HG03139 (cell line): Measurements from ENCODE around the gene TMEM141.

Source experiments
- ATAC-seq: cut with Tn5 transposase; IDR thresholded peaks from one replicate; pipeline ENCODE4 v1.9.1; 2021; ENCODE audit not compliant: unreplicated experiment

The TMEM141 gene

DNA sequence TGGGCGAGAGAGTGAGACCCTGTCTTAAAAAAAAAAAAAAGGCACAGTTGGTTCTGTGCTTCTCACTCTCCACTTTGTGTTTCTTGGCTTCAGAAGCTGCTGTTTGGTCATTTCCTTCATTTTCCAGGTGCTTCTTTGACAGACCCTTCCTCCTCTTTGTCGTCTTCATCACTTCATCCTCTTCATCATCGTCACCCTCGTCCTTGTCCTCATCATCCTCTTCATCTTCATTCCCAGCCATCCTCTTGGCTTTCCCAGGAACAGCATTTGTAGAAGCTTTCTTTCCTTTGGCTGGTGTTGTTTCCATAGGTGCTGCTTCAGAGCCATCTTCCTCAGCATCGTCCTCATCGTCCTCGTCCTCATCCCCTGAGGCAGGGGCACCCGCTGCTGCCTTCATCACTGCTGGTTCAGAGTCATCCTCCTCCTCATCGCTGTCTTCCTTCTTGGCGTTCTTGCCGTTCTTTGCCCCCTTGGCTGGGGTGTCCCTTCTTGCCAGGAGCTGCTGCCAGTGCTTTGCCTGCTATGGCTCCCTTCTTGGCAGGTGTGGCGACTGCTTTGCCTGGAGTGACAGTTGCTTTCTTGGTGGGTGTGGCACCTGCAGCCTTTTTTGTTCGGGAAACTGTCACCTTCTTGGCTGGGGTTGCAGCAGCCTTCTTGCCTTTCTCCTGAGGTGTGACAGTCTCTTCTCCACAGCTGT, 23.7 kb downstream of the TMEM141 start:
- ATAC-seq: no peak

DNA sequence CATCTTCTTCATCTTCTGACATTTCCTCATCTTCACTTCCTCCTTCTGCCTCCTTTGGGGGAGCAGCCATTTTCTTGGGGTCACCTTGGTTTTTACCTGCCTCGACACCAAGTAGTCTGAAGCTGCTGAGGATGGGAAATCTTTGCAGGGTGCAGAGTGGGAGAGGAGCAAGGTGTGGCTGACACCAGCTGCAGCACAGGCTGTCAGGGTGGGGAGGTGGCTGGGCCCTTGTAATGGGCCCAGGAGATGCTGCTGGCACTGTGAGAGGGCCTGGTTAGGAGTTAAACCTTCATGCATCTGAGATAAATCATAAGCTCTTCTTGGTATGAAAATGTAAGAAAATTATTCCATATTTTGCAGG, 24.3 kb downstream of the TMEM141 start:
- ATAC-seq: no peak

DNA sequence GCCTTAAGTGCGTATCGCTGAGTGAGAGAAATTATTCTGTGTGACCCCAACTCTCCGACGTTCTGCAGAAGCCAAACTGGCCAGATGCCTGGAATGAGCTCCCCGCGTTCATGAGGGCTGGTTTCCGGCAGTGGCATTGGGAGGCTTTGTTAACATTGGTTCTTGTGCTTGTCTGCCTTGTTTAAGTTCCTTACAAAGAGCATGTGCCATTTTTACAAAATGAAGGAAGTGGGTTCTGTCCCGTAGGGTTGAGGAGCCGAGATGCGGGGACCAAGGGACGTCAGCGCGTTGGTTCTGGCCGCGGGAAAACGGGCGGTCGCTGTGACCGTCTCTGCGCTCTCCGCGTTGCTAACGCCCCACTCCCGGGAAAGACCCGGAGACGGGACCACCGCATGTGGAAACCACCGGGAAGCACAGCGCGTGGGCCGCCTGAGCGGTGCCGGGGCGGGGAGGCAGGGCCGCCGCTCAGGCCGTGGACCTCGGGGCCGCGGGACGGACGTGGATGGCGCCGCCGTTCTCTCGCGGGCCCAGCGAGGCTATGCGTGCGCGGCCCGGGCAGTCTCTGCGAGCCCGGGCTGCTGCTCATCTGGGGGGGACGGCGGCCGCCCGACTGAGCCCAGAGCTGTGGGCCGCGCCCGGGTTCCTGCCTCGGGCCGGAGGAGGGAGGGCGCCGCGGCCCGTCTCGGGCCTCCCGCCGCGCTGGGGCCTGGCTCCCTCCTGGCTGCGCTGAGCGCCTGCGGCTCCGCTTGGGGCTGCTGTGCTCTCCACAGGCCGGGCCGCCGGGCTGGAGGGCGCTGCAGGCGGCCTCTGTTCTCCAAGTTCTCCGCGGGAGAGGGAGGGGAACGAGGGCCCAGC, 30.1 kb downstream of the TMEM141 start:
- ATAC-seq: no peak

DNA sequence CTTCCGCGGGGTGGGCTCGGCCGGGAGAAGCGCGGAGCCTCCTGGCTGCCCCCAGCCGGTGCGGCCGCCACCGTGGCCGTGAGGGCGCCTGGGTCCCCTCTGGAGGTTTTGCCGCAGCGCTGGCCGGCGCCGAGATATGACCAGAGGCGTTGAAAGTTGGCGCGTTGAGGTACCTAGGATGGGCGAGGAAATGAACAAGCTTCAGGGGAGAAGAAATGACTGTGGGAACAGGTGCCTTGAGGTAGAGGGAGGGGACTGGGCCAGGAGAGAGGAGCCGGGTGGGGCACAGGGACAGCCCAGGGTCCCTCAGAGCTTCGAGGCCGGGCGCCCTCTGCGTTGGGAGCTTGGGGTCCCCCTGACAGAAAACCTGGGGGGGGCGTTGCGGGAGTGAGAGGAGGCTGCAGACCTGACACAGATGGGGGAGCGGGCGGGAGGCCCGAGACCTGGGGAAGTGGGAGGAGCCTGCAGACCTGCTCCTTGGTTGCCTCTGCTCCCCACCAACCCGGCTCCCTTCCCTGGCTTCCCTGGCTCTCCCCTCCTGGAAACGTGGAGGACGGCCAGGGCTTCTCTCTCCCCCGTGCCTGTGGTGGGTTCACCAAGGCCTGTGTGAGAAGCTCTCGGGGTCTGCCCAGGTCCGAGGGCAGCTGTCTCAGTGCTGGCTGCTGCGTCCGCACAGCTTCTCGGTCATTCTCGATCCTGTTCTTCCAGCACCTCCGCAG, 30.8 kb downstream of the TMEM141 start:
- no peak for ATAC-seq

DNA sequence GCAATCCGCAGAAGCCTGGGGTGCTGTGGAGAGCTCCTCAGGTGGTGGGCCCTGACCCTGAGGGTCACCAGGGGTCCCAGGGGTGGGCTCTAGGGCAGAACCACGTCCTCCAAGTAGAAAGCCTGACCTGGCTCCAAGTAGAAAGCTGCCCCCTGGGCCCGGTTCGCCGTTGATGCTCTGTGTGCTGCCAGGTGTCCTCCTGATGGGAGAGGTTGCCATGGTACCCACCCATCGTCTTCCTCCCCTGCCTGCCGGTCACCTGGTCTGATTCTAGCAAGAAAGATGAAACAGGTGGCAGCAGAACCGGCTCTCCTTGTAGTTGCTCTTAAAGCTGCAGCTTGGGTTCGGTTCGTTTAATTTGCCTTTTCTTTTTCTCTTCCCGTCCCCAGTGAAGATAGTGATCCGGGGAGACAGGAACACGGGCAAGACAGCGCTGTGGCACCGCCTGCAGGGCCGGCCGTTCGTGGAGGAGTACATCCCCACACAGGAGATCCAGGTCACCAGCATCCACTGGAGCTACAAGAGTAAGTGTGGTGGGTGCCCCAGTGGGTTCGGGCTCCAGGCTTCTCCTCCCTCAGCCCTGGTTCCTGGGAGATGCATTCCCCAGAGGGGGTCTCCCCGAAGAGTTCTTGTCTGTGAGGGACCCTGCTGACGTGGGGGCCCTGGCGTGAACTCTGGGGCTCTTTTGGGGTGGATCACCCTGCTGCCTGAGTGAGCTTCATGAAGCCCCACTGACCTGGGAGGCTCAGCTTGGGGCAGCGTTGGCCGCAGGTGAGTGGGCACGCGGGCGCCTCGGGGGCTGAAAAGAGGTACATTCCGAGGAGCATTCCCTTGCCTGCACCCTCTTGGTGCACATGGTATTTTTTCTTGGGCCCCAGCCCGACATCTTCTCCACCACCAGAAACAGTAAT, 32.2 kb downstream of the TMEM141 start:
- no peak for ATAC-seq

DNA sequence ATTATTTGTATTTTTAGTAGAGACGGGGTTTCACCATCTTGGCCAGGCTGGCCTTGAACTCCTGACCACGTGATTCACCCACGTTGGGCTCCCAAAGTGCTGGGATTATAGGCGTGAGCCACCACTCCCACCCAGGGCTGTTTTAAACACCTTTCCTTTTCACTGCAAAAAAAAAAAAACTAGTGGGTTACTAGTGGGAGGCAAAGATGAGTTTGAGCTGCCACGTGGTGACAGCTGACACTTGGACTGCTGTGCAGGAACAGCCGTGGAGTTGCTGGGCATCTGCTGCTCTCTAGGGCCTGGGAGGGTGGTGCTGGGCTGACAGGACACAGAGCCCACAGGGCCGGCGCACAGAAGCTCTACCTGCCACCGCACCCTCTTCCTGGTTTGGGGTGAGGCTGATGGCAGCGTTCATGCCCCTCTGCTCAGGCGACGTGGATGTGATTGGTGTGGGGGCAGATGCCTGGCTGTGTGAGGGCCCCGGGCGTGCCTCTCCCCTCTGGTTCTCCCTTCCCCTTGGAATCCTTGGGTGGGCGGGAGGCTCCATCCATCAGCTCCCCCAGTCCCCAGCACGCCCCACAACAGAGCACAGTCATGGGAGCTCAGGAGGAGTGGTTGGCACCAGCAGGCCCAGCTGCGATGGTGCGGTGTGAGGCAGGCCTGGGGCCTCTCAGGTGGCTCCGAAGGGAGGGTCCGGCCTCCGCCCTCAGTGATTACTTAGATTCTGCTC, 33.5 kb downstream of the TMEM141 start:
- ATAC-seq: no peak

DNA sequence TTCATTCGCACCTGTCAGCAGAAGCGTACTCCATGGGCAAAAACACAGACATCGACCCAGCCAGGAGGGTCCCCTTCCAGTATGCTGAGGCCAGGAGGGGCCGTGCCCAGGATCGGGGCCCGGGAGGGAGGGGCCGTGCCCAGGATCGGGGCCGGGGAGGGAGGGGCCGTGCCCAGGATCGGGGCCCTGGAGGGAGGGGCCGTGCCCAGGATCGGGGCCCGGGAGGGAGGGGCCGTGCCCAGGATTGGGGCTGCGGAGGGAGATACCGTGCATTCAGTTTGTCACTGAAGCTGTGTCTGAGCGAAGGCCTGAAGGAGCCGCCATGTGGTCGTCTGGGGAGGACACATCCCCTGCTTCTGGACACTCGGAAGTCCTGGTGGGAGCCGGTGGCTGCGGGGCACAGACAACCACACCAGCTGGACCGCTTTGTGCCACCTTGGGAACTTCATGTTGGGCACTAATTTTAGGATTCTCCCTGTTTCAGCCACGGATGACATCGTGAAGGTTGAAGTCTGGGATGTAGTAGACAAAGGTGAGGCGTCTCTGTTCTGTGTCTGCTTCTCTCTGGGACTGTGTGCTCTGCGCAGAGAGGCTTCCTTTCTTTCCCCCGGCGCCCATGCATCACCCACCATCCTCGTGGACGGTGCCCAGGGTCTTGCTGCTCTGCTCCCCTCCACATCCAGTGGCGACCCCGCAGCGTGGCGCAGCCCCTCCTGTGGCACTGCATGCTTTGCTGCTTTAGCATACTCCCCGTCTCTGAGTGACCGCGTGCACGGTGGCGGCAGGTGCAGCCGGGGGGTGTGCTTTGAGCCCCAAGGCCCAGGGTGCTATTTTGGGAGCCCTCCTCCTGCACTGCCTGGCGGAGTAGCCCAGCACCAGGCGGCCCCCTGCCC, 34.4 kb downstream of the TMEM141 start:
- no peak for ATAC-seq

DNA sequence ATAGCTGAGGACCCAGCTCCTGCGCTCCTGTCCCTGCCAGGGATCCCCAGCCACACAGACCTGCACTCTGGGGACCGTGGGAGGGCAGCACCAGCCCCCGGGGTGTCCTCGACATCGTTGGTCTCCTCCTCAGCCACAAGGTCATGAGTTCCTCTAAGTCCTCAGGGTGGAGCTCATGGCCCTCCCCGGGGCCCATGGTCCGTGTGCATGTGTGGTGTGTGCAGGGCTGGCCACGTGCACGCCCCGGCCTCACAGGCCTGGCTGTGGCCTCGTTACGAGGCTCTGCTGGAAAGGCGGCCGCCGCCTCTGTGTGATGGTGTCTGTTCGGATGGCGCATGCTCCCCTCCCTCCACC, 35.0 kb downstream of the TMEM141 start:
- ATAC-seq: no peak

DNA sequence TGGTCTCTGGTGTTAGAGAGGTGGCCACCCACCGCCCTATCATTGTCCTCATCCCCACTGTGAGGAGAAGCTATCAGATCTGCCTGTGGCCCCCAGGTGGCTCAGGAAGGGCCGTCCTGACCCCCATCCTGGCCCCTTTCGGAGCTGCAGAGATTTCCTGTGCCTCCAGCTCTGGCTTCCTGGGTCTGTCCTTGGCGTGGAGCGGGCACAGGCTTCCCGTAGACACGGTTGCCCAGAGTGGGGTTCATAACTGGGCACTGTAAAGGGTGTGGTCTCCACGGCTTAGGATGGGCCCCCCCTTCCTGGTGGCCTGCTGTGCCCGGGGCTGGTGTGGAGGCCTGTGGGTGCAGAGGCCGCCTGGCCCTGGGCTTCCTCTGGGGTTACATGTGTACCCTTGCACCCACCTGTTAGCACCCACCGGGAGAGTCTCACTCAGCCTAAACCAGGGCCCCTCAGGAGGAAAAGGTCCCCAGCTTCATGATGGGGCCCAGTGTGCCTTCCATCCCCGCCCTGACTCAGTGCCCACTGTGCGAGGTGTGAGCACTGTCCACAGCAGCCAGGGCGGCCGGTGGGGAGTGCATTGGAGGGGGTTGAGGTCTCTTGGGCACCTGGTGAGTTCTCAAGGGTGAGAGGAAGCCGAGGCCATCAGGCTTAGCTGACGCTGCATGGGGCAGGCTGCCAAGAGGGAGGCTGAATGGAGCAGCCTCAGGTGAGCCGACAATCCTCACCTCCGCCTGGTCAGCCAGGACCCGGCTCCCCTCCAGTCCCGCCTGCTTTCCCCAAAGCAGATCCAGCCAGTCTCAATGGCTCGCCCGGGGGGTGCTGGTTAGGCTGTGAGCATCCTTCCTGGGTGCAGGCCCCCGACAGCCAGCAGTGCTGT, 35.8 kb downstream of the TMEM141 start:
- ATAC-seq: no peak

DNA sequence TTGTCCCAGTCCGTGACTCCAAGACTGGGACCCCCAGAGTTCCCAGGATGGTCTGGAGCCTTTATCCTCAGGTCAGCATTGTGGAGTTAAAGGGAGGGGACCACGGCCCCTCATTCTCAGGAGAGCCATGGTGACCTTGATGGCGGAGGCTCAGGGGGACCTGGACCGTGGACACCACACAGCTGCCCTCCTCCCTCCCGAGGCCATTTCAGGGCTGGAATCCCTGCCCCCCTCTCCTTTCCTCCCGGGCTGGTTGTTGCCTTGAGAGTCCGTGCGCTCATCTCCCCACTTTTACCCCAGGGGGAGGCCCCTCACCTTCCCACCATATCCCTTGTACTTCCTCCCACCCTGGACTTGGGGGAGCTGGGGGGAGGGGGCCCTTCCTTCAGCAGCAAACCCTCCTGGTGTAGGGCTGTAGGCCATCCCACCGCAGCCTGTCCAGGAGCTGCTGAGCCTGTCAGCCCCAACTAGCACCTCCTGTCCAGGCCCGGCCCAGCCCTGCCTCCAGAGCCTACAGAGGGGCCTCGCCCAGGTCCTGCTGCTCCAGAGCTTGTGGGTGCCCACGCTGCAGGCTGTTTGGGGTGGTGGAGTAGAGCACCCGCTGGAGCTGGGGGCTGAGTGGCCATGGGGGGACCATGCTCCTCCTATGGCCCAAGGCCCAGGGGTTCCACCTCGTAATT, 36.8 kb downstream of the TMEM141 start:
- ATAC-seq: no peak

DNA sequence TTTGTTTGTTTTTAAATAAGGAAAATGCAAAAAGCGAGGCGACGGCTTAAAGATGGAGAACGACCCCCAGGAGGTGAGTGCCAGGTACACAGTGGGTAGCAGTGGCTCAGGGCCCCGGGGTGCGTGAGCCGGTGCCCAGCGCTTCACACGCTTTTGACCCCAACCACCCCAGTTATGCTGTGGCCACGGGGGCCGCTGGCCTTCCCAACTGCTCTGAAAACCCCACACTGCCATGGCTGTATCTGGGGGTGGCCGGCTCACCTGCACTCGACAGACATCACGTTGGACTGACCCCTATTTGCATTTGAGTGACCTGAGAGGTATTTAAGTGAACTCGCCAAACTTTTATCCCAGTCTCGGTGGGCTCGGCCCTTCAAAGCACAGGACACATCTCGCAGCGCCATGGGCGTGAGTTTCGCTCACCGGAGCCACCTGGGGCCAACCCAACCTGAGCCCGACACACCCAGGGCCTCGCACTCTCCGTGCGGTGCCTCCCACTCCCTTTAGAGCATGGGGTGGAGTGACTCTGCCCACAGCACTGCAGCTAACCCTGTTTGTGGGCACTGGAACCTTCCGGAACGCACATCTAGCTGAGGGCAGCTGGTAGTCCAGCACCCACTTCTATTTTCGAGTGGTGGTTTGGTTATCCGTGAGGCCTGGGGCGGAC, 37.5 kb downstream of the TMEM141 start:
- no peak for ATAC-seq

DNA sequence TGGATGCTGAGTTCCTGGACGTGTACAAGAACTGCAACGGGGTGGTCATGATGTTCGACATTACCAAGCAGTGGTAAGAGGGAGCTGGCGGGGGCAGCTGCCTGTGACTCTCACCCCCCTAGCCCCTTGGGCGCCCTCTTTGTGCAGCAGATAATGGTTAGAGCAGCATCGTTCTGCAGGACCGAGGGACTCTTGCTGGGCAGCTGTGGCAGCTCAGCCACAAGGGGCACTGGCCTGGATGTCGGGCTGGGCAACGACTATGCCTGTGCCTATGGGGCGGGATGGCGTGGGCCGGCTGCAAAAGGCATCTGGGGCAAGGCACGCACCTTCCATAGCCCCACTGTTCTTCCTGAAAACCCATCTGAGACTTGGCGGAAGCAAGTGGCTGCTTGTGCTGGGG, 38.3 kb downstream of the TMEM141 start:
- ATAC-seq: no peak

DNA sequence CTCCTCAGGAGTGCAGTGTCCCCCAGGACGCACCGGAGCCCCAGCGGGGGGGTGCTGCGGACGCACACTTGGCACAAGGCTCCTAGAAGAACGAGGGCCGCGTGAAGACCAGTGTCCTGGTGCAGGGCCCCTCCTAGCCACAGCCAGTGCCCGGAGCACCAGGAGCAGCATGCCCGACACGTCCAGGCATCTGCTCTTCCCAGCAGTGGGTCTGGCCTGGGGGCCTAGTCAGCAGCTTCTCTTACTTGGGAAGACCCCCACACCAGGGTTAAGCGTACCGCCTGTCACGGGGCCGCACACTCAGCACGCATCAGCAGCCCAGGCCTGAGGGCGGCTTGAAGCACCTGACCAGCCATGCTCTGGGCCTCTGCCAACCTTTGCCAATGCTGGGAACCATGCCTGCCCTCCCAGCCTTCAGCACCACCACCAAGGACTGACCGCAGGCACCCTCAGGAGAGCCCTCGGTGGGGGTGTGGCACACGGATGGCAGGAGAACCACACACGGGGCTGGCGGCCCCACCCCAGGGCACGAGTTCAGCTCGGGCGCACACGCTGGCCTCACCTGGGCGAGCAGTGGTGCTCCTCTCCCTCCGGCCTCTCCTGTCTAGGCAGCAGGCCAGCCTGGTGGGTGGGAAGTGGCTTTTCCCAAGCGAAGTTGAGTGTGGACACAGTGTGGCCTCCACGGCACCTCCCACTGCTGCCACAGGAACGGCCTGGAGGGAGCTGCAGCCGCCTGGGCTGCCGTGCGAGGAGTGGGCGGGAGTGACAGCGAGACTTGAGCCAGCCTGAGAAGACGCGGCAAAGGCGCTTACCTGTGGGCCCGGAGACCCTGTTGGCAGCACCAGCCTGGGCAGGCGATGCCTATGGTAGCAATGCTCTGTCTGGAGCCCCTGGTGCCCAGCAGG, 39.1 kb downstream of the TMEM141 start:
- ATAC-seq: no peak

DNA sequence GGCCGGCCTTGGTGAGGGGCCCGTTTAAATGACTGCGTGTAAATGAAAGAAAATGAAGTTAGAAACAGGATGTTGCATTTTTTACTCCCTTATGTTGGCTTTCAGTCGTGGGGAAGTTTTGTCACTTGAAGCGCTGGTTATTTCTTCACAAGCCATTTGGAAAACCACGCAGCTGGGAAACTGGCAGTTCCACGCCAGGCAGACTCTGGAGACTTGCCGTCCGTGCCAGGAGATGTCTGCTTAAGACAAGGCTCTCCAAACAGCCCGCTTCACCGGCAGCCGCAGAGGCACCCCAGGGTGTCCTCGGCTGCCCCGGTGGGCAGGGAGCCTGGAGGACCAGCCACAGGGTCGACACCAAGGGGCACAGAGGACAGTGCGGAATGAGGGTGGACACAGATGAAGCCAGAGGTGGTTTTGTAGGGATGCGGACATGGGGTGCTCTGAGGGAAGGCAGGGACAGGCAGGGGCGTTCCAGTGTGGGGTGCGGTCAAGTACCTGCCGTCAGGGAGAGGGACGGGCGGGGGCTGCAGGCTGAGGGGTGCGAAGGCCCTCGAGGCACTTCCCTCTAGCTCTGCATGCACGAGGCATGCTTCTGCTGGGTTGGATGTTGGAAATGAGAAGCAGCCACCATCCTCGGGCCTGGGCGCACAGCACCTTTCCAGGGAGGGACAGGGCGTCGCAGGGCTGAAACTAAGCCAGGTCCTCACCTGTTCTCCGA, 40.0 kb downstream of the TMEM141 start:
- ATAC-seq: no peak

DNA sequence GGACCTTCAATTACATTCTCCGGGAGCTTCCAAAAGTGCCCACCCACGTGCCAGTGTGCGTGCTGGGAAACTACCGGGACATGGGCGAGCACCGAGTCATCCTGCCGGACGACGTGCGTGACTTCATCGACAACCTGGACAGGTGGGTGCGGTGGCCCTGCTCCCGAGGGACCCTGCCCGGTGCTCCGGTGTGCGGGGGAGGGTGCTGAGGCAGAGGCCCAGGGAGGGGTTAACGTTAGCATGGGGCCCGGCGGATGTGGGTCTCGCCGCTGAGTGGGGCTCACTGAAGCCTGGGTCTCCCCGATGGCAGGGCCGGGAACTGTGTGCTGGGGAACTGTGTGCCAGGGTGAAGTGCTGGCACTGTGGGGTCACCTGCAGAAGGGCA, 40.6 kb downstream of the TMEM141 start:
- ATAC-seq: no peak

DNA sequence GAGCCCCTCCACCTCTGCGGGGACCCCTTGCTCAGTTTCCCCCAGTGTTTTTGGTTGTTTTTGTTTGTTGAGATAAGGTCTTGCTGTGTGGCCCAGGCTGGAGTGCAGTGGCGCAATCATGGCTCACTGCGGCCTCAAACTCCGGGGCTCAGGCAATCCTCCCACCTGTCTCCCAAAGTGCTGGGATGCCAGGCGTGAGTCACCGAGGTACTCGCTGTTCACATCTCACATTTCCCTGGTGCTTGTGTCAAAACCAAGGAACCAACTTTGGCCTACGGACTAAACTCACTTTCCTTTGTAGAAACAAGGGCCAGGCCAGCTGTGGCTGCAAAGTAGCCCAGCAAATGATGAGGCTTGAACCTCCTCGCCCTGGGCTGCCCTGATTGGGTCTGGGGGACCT, 41.4 kb downstream of the TMEM141 start:
- ATAC-seq: no peak
